ENCODE data around the gene MGAT4C.

Gene MGAT4C

GRCh38 chr12:85963326-85963725 lies 292.9 kb downstream of the MGAT4C start:
- no peak for DNase-seq

GRCh38 chr12:85956081-85956480 lies 300.1 kb downstream of the MGAT4C start:
- DNase-seq: no peak

GRCh38 chr12:85955127-85955526 lies 301.1 kb downstream of the MGAT4C start:
- DNase-seq: no peak

GRCh38 chr12:85951823-85952222 lies 304.4 kb downstream of the MGAT4C start:
- no peak for DNase-seq

GRCh38 chr12:85949253-85949652 lies 306.9 kb downstream of the MGAT4C start:
- DNase-seq: no peak

GRCh38 chr12:85948340-85948739 lies 307.9 kb downstream of the MGAT4C start:
- DNase-seq: no peak

- no peak for DNase-seq
These were observed 308.9 kb downstream of the MGAT4C start for GRCh38 chr12:85947286-85947685.

GRCh38 chr12:85946375-85946774 lies 309.8 kb downstream of the MGAT4C start:
- DNase-seq: no peak

GRCh38 chr12:85927166-85927565 lies 329.0 kb downstream of the MGAT4C start:
- DNase-seq: no peak

- no peak for DNase-seq
These were observed 332.3 kb downstream of the MGAT4C start for GRCh38 chr12:85923767-85924331.

GRCh38 chr12:85920324-85920947 lies 335.8 kb downstream of the MGAT4C start:
- no peak for DNase-seq

Measured in activated CD8-positive, alpha-beta memory T cell treated with anti-CD3 and anti-CD28 coated beads for 24 hours (primary cell).